WTC11 (cell line): Measurements from ENCODE around the gene CD6. TPM values are rescaled to one million over a fixed set of nuclear protein-coding genes. Genes with fewer than 3 reads are reported as not detected.

Source experiments
- ATAC-seq: fragments of 200-7000 bp; cut with Tn5 transposase; 2 replicates; pipeline ENCODE4 v1.10.0; 2021; ENCODE audit warnings: mild to moderate bottlenecking, moderate library complexity
- CTCF ChIA-PET: fragments of 300-600 bp; sonication (Branson Sonifier 250); formaldehyde crosslinking; loops from one replicate; lab custom pipeline; 2021; ENCODE audit warnings: antibody characterized with exemption; lab: Charles Lee
- POLR2A ChIA-PET: fragments of 350-600 bp; sonication (Branson Sonifier 250); formaldehyde crosslinking; loops from one replicate; lab custom pipeline; 2021; ENCODE audit warnings: antibody characterized with exemption; lab: Charles Lee
- DNase-seq: peaks from one replicate; pipeline ENCODE4 v3.0.0; 2021; ENCODE audit warnings: low spot score
- H3K27ac Mint-ChIP-seq: 2 replicates; pipeline ENCODE4 v1.8.0; 2021; ENCODE audit warnings: mixed read lengths
- H3K27me3 Mint-ChIP-seq: 2 replicates; pipeline ENCODE4 v1.8.0; 2021; ENCODE audit warnings: low read depth, mild to moderate bottlenecking, moderate library complexity, mixed read lengths
- H3K36me3 Mint-ChIP-seq: 2 replicates; pipeline ENCODE4 v1.8.0; 2021; ENCODE audit warnings: mixed read lengths
- H3K4me1 Mint-ChIP-seq: 2 replicates; pipeline ENCODE4 v1.8.0; 2022; ENCODE audit warnings: mixed read lengths
- H3K4me3 Mint-ChIP-seq: 2 replicates; pipeline ENCODE4 v1.8.0; 2021; ENCODE audit warnings: mild to moderate bottlenecking, moderate library complexity, mixed read lengths
- H3K9me3 Mint-ChIP-seq: 2 replicates; pipeline ENCODE4 v1.8.0; 2021; ENCODE audit warnings: mixed read lengths
- ARID4B ChIP-seq: sonication (generic); formaldehyde crosslinking; IDR thresholded peaks from 2 replicates; pipeline ENCODE4 v1.8.0; 2023; ENCODE audit warnings: missing genetic modification reagents, mild to moderate bottlenecking, borderline replicate concordance
- ATF1 ChIP-seq: sonication (generic); formaldehyde crosslinking; IDR thresholded peaks from 2 replicates; pipeline ENCODE4 v1.8.1; 2023; ENCODE audit warnings: mild to moderate bottlenecking, moderate library complexity, missing genetic modification reagents
- EMX1 ChIP-seq: fragments of 250-450 bp; sonication (Bioruptor Pico); IDR thresholded peaks from 2 replicates; pipeline ENCODE4 v1.8.0; 2021; ENCODE audit warnings: mild to moderate bottlenecking
- FOXJ3 ChIP-seq: sonication (generic); formaldehyde crosslinking; IDR thresholded peaks from 2 replicates; pipeline ENCODE4 v1.9.0; 2021; ENCODE audit warnings: missing genetic modification reagents, mild to moderate bottlenecking, borderline replicate concordance
- FOXK1 ChIP-seq: sonication (generic); formaldehyde crosslinking; IDR thresholded peaks from 2 replicates; pipeline ENCODE4 v1.8.0; 2022; ENCODE audit warnings: mild to moderate bottlenecking, moderate library complexity, missing genetic modification reagents
- IRF2 ChIP-seq: sonication (generic); formaldehyde crosslinking; IDR thresholded peaks from 2 replicates; pipeline ENCODE4 v1.8.0; 2022; ENCODE audit warnings: low read depth, missing genetic modification reagents, borderline replicate concordance
- JAZF1 ChIP-seq: fragments of 250-450 bp; sonication (Bioruptor Pico); IDR thresholded peaks from 2 replicates; pipeline ENCODE4 v1.9.0; 2021; ENCODE audit warnings: moderate library complexity, mild to moderate bottlenecking, inconsistent platforms
- MXD4 ChIP-seq: fragments of 250-450 bp; sonication (Bioruptor Pico); IDR thresholded peaks from 2 replicates; pipeline ENCODE4 v1.8.0; 2021; ENCODE audit warnings: mild to moderate bottlenecking, moderate library complexity, borderline replicate concordance
- TP53 ChIP-seq: sonication (generic); formaldehyde crosslinking; IDR thresholded peaks from 2 replicates; pipeline ENCODE4 v1.8.1; 2023; ENCODE audit warnings: mild to moderate bottlenecking, missing genetic modification reagents
- ZNF232 ChIP-seq: sonication (generic); formaldehyde crosslinking; IDR thresholded peaks from 2 replicates; pipeline ENCODE4 v1.8.0; 2022; ENCODE audit warnings: mild to moderate bottlenecking, missing genetic modification reagents
- ZNF396 ChIP-seq: fragments of 250-450 bp; sonication (Bioruptor Pico); IDR thresholded peaks from 2 replicates; pipeline ENCODE4 v1.8.0; 2021; ENCODE audit warnings: mild to moderate bottlenecking, moderate library complexity, borderline replicate concordance
- ZNF416 ChIP-seq: fragments of 250-450 bp; sonication (Bioruptor Pico); IDR thresholded peaks from 2 replicates; pipeline ENCODE4 v1.9.0; 2021; ENCODE audit warnings: mild to moderate bottlenecking, inconsistent platforms
- ZSCAN18 ChIP-seq: fragments of 250-450 bp; sonication (Bioruptor Pico); IDR thresholded peaks from 2 replicates; pipeline ENCODE4 v2.1.2; 2022; ENCODE audit warnings: mild to moderate bottlenecking, moderate library complexity
- total RNA-seq: library from RNA; stranded (reverse); gene quantifications from 3 replicates; pipeline ENCODE4 v1.2.3, GENCODE V29; 2021
- TF ChIP-seq, protein P1 (sequence below): sonication (generic); formaldehyde crosslinking; IDR thresholded peaks from 2 replicates; pipeline ENCODE4 v1.8.1; 2023; ENCODE audit warnings: mild to moderate bottlenecking, missing genetic modification reagents
- TF ChIP-seq, protein P2 (sequence below): sonication (generic); formaldehyde crosslinking; IDR thresholded peaks from 2 replicates; pipeline ENCODE4 v1.8.1; 2022; ENCODE audit warnings: mild to moderate bottlenecking, moderate library complexity, missing genetic modification reagents
- TF ChIP-seq, protein P3 (sequence below): sonication (generic); formaldehyde crosslinking; IDR thresholded peaks from 2 replicates; pipeline ENCODE4 v1.8.0; 2023; ENCODE audit warnings: missing genetic modification reagents

The CD6 gene
- total RNA-seq, 1 experiment from 2014 or later: 1.0 TPM

- DNase-seq (no peak), ATAC-seq (no peak)
- TF ChIP-seq FOXK1: no peak
- no peak for TF ChIP-seq ZSCAN18
- no peak for TF ChIP-seq TP53 (CRISPR knock-in tag)
- TF ChIP-seq, protein P1, sequence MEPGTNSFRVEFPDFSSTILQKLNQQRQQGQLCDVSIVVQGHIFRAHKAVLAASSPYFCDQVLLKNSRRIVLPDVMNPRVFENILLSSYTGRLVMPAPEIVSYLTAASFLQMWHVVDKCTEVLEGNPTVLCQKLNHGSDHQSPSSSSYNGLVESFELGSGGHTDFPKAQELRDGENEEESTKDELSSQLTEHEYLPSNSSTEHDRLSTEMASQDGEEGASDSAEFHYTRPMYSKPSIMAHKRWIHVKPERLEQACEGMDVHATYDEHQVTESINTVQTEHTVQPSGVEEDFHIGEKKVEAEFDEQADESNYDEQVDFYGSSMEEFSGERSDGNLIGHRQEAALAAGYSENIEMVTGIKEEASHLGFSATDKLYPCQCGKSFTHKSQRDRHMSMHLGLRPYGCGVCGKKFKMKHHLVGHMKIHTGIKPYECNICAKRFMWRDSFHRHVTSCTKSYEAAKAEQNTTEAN (CRISPR knock-in tag): no peak
- no peak for TF ChIP-seq IRF2 (CRISPR knock-in tag)
- no peak for TF ChIP-seq FOXJ3 (CRISPR knock-in tag)
- TF ChIP-seq ZNF232 (CRISPR knock-in tag): no peak
- no peak for TF ChIP-seq ZNF396
- TF ChIP-seq, protein P2, sequence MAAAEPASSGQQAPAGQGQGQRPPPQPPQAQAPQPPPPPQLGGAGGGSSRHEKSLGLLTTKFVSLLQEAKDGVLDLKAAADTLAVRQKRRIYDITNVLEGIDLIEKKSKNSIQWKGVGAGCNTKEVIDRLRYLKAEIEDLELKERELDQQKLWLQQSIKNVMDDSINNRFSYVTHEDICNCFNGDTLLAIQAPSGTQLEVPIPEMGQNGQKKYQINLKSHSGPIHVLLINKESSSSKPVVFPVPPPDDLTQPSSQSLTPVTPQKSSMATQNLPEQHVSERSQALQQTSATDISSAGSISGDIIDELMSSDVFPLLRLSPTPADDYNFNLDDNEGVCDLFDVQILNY (CRISPR knock-in tag): no peak
- TF ChIP-seq JAZF1 (CRISPR knock-in tag): no peak
- no peak for TF ChIP-seq ATF1
- no peak for TF ChIP-seq ZNF416
- Mint-ChIP-seq H3K36me3 (no peaks in the 10 kb centered on the region), H3K27me3 (peaks cover 12% of the 10 kb centered on the region; the same call in 1 of the 2 replicates), H3K4me3 (no peak overlapping the region), H3K4me1 (no peaks in the 10 kb centered on the region), H3K27ac (no peak overlapping the region), H3K9me3 (no peaks in the 10 kb centered on the region)
- POLR2A ChIA-PET: no interaction called here
- CTCF ChIA-PET: no interaction called here
Observed at GRCh38 chr11:60994541-60995080, 23.1 kb downstream of the CD6 start.

GRCh38 chr11:60995798-60996197 lies 24.3 kb downstream of the CD6 start:
- Mint-ChIP-seq H3K27me3 (peaks cover 18% of the 10 kb centered on the region), H3K4me1 (no peaks in the 10 kb centered on the region), H3K9me3 (no peaks in the 10 kb centered on the region), H3K4me3 (no peak overlapping the region), H3K36me3 (no peaks in the 10 kb centered on the region), H3K27ac (no peak overlapping the region)
- ChIA-PET POLR2A (no interaction called here), CTCF (interaction anchor here (1.0 to 1.4 kb wide), 2 partner anchors 26 to 108 kb away, joined by 3 to 4 read pairs; no protein-coding TSS in a partner anchor)
- no peak for DNase-seq
- ATAC-seq: no peak
- TF ChIP-seq MXD4 (CRISPR knock-in tag) (no peak), ARID4B (CRISPR knock-in tag) (no peak), ZNF232 (CRISPR knock-in tag) (no peak), ATF1 (no peak), EMX1 (CRISPR knock-in tag) (no peak)
- TF ChIP-seq, protein P2 (CRISPR knock-in tag): no peak
- TF ChIP-seq, protein P3, sequence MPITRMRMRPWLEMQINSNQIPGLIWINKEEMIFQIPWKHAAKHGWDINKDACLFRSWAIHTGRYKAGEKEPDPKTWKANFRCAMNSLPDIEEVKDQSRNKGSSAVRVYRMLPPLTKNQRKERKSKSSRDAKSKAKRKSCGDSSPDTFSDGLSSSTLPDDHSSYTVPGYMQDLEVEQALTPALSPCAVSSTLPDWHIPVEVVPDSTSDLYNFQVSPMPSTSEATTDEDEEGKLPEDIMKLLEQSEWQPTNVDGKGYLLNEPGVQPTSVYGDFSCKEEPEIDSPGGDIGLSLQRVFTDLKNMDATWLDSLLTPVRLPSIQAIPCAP: no peak
